HG03280 (cell line): ENCODE data around the gene TNKS2.
"Not testable (repeated sequence)": the region's sequence is repeated elsewhere in the genome, so short reads cannot be mapped to it uniquely, and the experiment has no call there.

Source experiments
- ATAC-seq: cut with Tn5 transposase; IDR thresholded peaks from one replicate; pipeline ENCODE4 v1.9.1; 2021; ENCODE audit warnings: mild to moderate bottlenecking, moderate library complexity; ENCODE audit not compliant: unreplicated experiment

TNKS2 gene

GRCh38 chr10:91796331-91797047 is 1.7 kb upstream of the TNKS2 start:
- ATAC-seq, result peak; percentile 31

GRCh38 chr10:91797048-91797690 is 1.1 kb upstream of the TNKS2 start:
- no peak for ATAC-seq

GRCh38 chr10:91798649-91799611 is 704 bp downstream of the TNKS2 start:
- ATAC-seq, result peak; percentile 24

- no peak for ATAC-seq
Observed at GRCh38 chr10:91799612-91799975, 1.4 kb downstream of the TNKS2 start.

GRCh38 chr10:91800182-91800581 is 2.0 kb downstream of the TNKS2 start:
- no peak for ATAC-seq

- ATAC-seq, result no peak
Observed at GRCh38 chr10:91800756-91801155, 2.5 kb downstream of the TNKS2 start.

- ATAC-seq, result no peak
Observed at GRCh38 chr10:91803386-91804125, 5.3 kb downstream of the TNKS2 start.

GRCh38 chr10:91804126-91804510 is 5.9 kb downstream of the TNKS2 start:
- ATAC-seq, result no peak

GRCh38 chr10:91805110-91805838 is 7.0 kb downstream of the TNKS2 start:
- no peak for ATAC-seq

- ATAC-seq, result not testable (repeated sequence)
Observed at GRCh38 chr10:91807264-91807663, 9.0 kb downstream of the TNKS2 start.

- ATAC-seq, result no peak
Observed at GRCh38 chr10:91813251-91813650, 15.0 kb downstream of the TNKS2 start.

- ATAC-seq, result no peak
Observed at GRCh38 chr10:91816981-91817380, 18.8 kb downstream of the TNKS2 start.

GRCh38 chr10:91820144-91820543 is 21.9 kb downstream of the TNKS2 start:
- no peak for ATAC-seq

- ATAC-seq, result no peak
Observed at GRCh38 chr10:91824076-91824475, 25.9 kb downstream of the TNKS2 start.

GRCh38 chr10:91829268-91829667 is 31.0 kb downstream of the TNKS2 start:
- no peak for ATAC-seq

- no peak for ATAC-seq
Observed at GRCh38 chr10:91838199-91838598, 40.0 kb downstream of the TNKS2 start.

GRCh38 chr10:91843083-91843482 is 44.9 kb downstream of the TNKS2 start:
- ATAC-seq, result no peak

- no peak for ATAC-seq
Observed at GRCh38 chr10:91856637-91857036, 58.4 kb downstream of the TNKS2 start.

GRCh38 chr10:91860885-91861284 is 62.7 kb downstream of the TNKS2 start:
- no peak for ATAC-seq

GRCh38 chr10:91864099-91864498 is 65.9 kb downstream of the TNKS2 start:
- no peak for ATAC-seq
